Measurements from ENCODE around the gene ESYT3.
"Not testable (repeated sequence)": the region's sequence is repeated elsewhere in the genome, so short reads cannot be mapped to it uniquely, and the experiment has no call there.

ESYT3 gene

DNA sequence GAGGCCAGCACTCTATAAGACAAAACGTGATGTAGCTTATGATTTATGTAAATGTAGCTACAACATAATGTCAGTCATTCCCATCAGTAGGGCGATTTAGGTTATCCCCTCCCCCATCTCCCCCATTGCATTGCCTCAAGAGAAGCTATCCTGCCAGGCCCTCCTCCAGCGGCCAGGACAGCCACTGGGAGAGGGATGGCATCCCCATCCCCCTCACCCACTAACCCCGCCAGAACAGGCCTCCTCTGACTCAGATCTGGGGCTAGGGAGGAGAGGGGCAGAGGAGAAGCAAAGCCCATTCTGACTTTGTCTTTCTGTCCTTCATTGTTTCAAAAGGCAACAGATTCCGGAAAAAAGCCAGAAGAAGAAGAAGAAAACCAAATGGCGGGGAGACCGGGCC, 32.6 kb upstream of the ESYT3 start:
- Mint-ChIP-seq H3K36me3 (ENCODE audit: low read depth) (no peaks in the 10 kb centered on the region), H3K27me3 (peaks cover 9% of the 10 kb centered on the region), H3K4me3 (no peak overlapping the region), H3K27ac (no peak overlapping the region), H3K4me1 (ENCODE audit: low read depth) (no peaks in the 10 kb centered on the region), H3K9me3 (no peaks in the 10 kb centered on the region)

GRCh38 chr3:138404121-138404520, 30.3 kb upstream of the ESYT3 start:
- Mint-ChIP-seq H3K4me3 (no peak overlapping the region), H3K4me1 (ENCODE audit: low read depth) (no peaks in the 10 kb centered on the region), H3K36me3 (ENCODE audit: low read depth) (no peaks in the 10 kb centered on the region), H3K27ac (no peak overlapping the region), H3K9me3 (no peaks in the 10 kb centered on the region), H3K27me3 (peaks cover 17% of the 10 kb centered on the region)

DNA sequence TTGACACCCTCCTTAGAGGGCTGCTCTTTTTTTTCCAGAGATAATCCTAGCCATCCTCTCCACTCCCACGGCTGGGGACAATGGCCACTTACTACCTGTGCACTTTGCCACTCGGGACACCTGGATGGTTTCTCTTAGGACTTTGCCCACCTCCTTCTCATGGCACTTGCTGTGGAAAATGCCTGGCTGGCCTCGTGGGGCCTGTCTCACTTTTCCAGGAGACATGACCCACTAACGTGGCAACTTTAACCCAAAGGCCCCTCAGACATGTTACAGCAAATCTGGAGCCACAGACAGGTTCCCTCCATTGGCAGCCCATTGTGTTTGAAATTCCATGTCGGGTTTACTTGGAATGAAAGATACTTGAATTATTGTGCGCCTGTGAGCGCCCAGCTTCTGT, 29.4 kb upstream of the ESYT3 start:
- Mint-ChIP-seq H3K4me1 (ENCODE audit: low read depth) (no peaks in the 10 kb centered on the region), H3K4me3 (no peak overlapping the region), H3K9me3 (no peaks in the 10 kb centered on the region), H3K36me3 (ENCODE audit: low read depth) (no peaks in the 10 kb centered on the region), H3K27ac (no peak overlapping the region), H3K27me3 (peaks cover 20% of the 10 kb centered on the region)

GRCh38 chr3:138405486-138405885, 28.9 kb upstream of the ESYT3 start:
- Mint-ChIP-seq H3K36me3 (ENCODE audit: low read depth) (no peaks in the 10 kb centered on the region), H3K4me3 (no peak overlapping the region), H3K9me3 (no peaks in the 10 kb centered on the region), H3K27me3 (peaks cover 20% of the 10 kb centered on the region), H3K27ac (no peak overlapping the region), H3K4me1 (ENCODE audit: low read depth) (peaks cover under 1% of the 10 kb centered on the region)

DNA sequence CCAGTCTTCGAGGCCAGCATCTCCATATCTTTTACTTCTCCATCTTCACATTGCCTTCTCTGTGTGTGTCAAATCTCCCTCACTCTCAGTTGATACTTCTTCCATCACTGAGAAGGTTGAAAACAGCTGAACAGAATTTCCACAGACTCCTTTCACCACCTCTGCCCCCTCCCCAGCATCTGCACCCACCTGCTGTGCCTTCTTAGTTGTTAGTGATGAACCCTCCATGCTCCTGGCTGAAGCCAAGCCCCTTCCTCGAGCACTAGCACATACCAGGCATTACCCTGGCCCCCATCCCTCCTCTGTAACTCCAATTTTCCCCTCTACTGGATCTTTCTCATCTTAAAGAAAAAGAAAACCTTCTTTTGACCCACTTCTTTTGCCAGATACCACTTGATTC, 27.8 kb upstream of the ESYT3 start:
- H3K27me3 Mint-ChIP-seq, result peaks cover 20% of the 10 kb centered on the region
- peaks cover 7% of the 10 kb centered on the region for H3K4me1 Mint-ChIP-seq (ENCODE audit: low read depth)
- H3K9me3 Mint-ChIP-seq, result no peaks in the 10 kb centered on the region
- H3K4me3 Mint-ChIP-seq, result no peak overlapping the region
- H3K36me3 Mint-ChIP-seq (ENCODE audit: low read depth), result no peaks in the 10 kb centered on the region
- H3K27ac Mint-ChIP-seq, result no peak overlapping the region

DNA sequence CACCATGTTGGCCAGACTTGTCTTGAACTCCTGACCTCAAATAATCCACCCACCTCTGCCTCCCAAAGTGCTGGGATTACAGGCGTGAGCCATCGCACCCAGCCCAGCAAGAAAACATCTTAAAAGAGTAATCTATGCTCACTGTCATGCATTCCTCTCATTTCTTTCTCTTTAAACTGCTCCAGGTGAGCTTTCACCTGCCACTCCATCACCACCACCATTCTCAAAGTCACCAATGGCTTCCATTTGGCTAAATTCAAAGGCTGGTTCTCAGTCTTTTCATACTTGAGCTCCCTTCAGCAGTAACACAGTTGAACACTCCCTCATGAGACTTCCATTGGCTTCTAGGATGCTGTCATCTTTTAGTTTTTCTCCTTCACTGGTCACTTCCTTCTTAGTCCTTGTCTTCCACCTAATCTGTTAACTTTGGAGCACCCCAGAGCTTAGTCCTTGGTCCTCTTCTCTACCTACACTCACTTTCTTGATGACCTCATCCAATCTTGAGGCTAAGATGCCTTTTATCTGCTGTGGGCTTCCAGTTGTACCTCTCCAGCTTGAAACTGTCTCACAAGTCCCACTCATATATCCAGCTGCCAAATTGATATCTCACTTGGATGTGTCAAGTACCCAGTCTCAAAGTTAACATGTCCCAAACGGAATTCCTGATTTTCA, 27.0 kb upstream of the ESYT3 start:
- Mint-ChIP-seq H3K9me3 (no peaks in the 10 kb centered on the region), H3K27me3 (peaks cover 20% of the 10 kb centered on the region), H3K4me3 (no peak overlapping the region), H3K36me3 (ENCODE audit: low read depth) (no peaks in the 10 kb centered on the region), H3K4me1 (ENCODE audit: low read depth) (peaks cover 7% of the 10 kb centered on the region), H3K27ac (no peak overlapping the region)

- no peak overlapping the region for H3K27ac Mint-ChIP-seq
- H3K27me3 Mint-ChIP-seq, result peaks cover 19% of the 10 kb centered on the region
- no peaks in the 10 kb centered on the region for H3K9me3 Mint-ChIP-seq
These were observed 25.5 kb upstream of the ESYT3 start for GRCh38 chr3:138408751-138409570.

DNA sequence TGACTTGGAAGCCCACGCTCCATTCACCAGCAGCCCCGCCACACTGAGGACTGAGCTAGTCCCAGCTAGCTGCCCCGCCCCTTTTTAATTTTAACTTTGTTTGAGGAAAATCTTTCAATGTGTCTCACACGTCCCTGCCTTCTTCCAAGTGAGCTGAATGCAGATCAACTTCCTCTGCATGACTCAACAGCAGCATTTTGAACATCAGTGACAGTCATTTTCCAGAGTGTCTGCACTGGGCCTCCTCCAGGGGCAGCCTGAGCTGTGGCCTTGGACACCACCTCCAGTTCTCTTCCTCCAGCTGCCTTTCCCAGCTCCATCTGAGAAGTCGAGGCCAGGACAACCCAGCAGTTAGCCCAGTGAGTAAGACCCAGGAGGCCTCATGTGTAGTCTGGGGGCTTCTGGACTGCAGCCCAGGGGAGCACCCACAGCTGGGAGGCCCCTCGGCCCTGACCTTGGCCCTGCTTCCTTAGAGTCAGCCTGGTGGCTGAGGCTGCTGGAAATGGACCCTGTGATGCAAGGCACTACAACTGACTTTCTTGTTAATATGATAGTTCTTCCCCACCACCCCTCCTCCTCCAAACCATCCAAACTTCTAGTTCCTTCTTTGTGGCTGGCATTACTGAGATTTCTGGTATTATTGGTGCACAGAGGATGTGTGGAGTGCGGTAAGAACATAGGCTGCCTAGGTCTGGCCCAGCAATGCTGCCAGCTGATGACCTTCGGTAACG, 21.4 kb upstream of the ESYT3 start:
- Mint-ChIP-seq H3K27me3 (peaks cover 3% of the 10 kb centered on the region), H3K4me3 (no peak overlapping the region), H3K4me1 (ENCODE audit: low read depth) (peaks cover 15% of the 10 kb centered on the region), H3K9me3 (no peaks in the 10 kb centered on the region), H3K27ac (no peak overlapping the region), H3K36me3 (ENCODE audit: low read depth) (no peaks in the 10 kb centered on the region)

More at GRCh38 chr3:138408751-138409570, 25.5 kb upstream of the ESYT3 start:
- Mint-ChIP-seq H3K4me1 (ENCODE audit: low read depth) (peaks cover 15% of the 10 kb centered on the region), H3K4me3 (no peak overlapping the region), H3K36me3 (ENCODE audit: low read depth) (no peaks in the 10 kb centered on the region)

DNA sequence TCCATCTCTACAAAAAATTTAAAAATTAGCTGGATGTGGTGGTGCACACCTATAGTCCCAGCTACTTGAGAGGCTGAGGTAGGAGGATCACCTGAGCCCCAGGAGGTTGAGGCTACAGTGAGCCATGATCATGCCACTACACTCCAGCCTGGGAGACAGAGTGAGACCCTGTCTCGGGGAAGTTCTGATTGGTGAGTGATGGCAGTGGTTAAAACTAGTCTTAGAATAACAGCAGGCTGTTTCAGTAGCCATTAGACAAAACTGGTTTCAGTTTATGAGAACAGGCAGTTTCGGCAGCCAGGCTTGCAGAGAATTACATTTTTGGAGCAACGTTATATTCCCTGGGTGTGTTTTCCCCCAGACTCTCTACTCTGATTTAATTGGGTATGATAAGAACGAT, 18.2 kb upstream of the ESYT3 start:
- H3K27me3 Mint-ChIP-seq; H3K9me3 Mint-ChIP-seq; H3K36me3 Mint-ChIP-seq (ENCODE audit: low read depth); H3K4me3 Mint-ChIP-seq; H3K27ac Mint-ChIP-seq; H3K4me1 Mint-ChIP-seq (ENCODE audit: low read depth): not testable (repeated sequence)

- no peak overlapping the region for H3K4me3 Mint-ChIP-seq
- H3K9me3 Mint-ChIP-seq, result no peaks in the 10 kb centered on the region
- no peaks in the 10 kb centered on the region for H3K36me3 Mint-ChIP-seq (ENCODE audit: low read depth)
- no peak overlapping the region for H3K27ac Mint-ChIP-seq
- no peaks in the 10 kb centered on the region for H3K27me3 Mint-ChIP-seq
- peaks cover 8% of the 10 kb centered on the region for H3K4me1 Mint-ChIP-seq (ENCODE audit: low read depth)
These were observed 16.8 kb upstream of the ESYT3 start for GRCh38 chr3:138417559-138417982.

DNA sequence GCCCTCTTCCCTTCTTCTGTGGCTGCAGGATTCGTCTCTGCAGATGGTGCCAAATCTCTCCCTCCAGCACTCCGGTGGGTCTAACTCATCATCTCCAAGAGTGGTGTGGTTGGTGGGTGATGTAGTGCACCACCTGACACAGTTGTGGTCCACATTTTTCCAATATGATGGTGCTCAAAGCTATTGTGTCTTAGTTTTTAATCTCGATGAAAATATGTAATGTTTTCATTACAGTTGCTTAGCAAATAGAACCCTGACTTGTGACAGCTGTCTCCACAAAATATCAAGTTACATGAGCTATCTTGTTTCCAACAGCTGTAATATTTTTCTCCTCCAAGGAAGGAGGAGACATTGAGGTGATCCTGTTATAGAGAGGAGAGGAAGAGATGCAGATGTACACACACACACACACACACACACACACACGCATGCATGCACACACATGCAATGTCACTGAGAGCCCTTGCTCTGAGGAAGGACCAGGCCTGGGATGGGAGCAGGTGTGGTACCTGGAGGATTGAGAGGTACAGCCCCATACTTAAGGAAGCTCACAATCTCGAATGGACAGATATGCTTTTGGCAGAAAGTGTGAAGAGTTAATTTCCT, 15.7 kb upstream of the ESYT3 start:
- Mint-ChIP-seq H3K27ac (no peak overlapping the region), H3K27me3 (no peaks in the 10 kb centered on the region), H3K36me3 (ENCODE audit: low read depth) (no peaks in the 10 kb centered on the region), H3K4me3 (no peak overlapping the region), H3K4me1 (ENCODE audit: low read depth) (no peaks in the 10 kb centered on the region), H3K9me3 (no peaks in the 10 kb centered on the region)

- no peaks in the 10 kb centered on the region for H3K4me1 Mint-ChIP-seq (ENCODE audit: low read depth)
- H3K9me3 Mint-ChIP-seq, result no peaks in the 10 kb centered on the region
- H3K36me3 Mint-ChIP-seq (ENCODE audit: low read depth), result no peaks in the 10 kb centered on the region
- H3K4me3 Mint-ChIP-seq, result no peak overlapping the region
- H3K27me3 Mint-ChIP-seq, result no peaks in the 10 kb centered on the region
- no peak overlapping the region for H3K27ac Mint-ChIP-seq
These were observed 11.1 kb upstream of the ESYT3 start for GRCh38 chr3:138423316-138423715.

DNA sequence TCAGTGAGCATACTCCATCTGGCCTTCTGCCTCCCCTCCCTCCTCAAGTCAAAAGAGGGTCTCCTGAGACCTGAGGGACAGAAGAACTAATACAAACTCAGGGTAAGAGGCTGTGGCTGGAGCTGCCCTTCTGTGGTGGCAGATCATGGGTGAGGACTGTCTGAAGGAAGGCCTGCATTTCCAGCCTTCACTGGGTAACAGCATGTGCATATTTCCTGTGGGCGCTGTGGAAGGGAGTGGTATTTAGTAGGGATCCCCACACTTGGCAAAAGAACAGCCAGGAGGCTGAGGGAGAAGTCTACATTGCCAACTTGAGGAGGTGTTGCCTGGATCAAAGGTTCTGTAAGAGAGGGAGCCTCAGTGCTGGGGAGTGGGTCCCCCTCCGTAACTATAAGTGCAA, 10.1 kb upstream of the ESYT3 start:
- Mint-ChIP-seq H3K27ac (no peak overlapping the region), H3K27me3 (peaks cover 4% of the 10 kb centered on the region), H3K9me3 (no peaks in the 10 kb centered on the region), H3K4me1 (ENCODE audit: low read depth) (no peaks in the 10 kb centered on the region), H3K36me3 (ENCODE audit: low read depth) (no peaks in the 10 kb centered on the region), H3K4me3 (no peak overlapping the region)

DNA sequence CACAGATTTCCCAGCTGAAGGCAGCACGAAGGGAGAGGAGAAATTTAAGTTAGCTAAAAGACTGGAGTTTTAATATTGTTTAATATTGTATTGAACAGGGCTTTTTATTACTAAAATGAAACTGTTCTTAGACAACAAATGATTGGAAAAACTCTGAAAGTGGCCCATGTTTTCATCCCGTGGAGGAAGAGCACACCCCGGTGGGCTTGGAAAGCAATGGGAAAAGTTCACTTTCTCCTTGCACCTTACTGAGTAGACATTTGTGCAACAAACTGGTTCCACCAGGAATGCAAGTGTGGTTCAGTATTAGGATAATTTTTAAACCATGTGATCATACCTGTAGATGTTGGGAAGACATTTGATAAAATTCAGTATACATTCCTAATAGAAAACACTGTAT, 8.2 kb upstream of the ESYT3 start:
- H3K4me3 Mint-ChIP-seq, result no peak overlapping the region
- H3K27ac Mint-ChIP-seq, result no peak overlapping the region
- H3K36me3 Mint-ChIP-seq (ENCODE audit: low read depth), result no peaks in the 10 kb centered on the region
- no peaks in the 10 kb centered on the region for H3K9me3 Mint-ChIP-seq
- peaks cover 6% of the 10 kb centered on the region for H3K27me3 Mint-ChIP-seq
- H3K4me1 Mint-ChIP-seq (ENCODE audit: low read depth), result no peaks in the 10 kb centered on the region

DNA sequence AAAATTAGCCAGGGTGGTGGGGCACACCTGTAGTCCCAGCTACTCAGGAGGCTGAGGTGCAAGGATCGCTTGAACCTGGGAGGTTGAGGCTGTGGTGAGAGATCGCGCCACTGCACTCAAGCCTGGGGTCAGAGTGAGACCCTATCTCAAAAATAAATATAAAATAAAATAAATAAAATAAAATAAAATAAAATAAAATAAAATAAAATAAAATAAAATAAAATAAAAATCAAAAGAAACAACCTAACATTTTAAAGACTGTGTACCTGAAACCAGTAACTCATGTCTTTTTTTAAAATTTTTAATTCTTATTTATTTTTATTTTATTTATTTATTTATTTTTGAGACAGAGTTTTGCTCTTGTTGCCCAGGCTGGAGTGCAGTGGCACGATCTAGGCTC, 7.7 kb upstream of the ESYT3 start:
- not testable (repeated sequence) for H3K4me3 Mint-ChIP-seq; H3K27ac Mint-ChIP-seq; H3K36me3 Mint-ChIP-seq (ENCODE audit: low read depth); H3K9me3 Mint-ChIP-seq; H3K4me1 Mint-ChIP-seq (ENCODE audit: low read depth)
- peaks cover 12% of the 10 kb centered on the region for H3K27me3 Mint-ChIP-seq

Measured in stimulated activated naive CD8-positive, alpha-beta T cell treated with anti-CD3 and anti-CD28 coated beads, Interleukin-15, Interleukin-2, amounts not matched to agents 100 ng/mL and 50 ng/mL, for 24 hours (primary cell).